ENCODE measurements around the gene ZCCHC7.

- TF ChIP-seq HDAC6 (IDR thresholded peaks at IDR 0.05; ENCODE audit: low read depth, low read length): no peak
- TF ChIP-seq POLR2A (IDR thresholded peaks at IDR 0.05; ENCODE audit: control extremely low read depth in 1 of 2, low read depth in 2 of 2, low read length in 2 of 2): no peak
- no peak for TF ChIP-seq CTCF (IDR thresholded peaks at IDR 0.05; ENCODE audit: control extremely low read depth in 1 of 3, insufficient read depth in 1 of 3, low read depth in 1 of 3, low read length in 3 of 3)
- no peak for TF ChIP-seq EZH2 (IDR thresholded peaks at IDR 0.05; ENCODE audit: low read depth, low read length, severe bottlenecking)
- no peak for TF ChIP-seq POLR2AphosphoS5 (IDR thresholded peaks at IDR 0.05; ENCODE audit: low read depth, low read length)
- no peak for TF ChIP-seq SP2 (IDR thresholded peaks at IDR 0.05; ENCODE audit: low read length)
- no peak for TF ChIP-seq TAF7 (optimal IDR thresholded peaks at IDR 0.05; ENCODE audit: borderline replicate concordance, low read depth, low read length)
- no peak for TF ChIP-seq SIN3A (conservative IDR thresholded peaks at IDR 0.05 in 1 of 2, IDR thresholded peaks at IDR 0.05 in 1 of 2; ENCODE audit: low read depth in 1 of 2, low read length in 2 of 2)
- TF ChIP-seq, protein P1, sequence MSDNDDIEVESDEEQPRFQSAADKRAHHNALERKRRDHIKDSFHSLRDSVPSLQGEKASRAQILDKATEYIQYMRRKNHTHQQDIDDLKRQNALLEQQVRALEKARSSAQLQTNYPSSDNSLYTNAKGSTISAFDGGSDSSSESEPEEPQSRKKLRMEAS (IDR thresholded peaks at IDR 0.05): no peak
- TF ChIP-seq CHD2 (IDR thresholded peaks at IDR 0.05; ENCODE audit: low read length): no peak
- TF ChIP-seq RFX5 (IDR thresholded peaks at IDR 0.05; ENCODE audit: borderline replicate concordance, low read depth, low read length): no peak
Observed at GRCh38 chr9:37395663-37396062, 275.3 kb downstream of the ZCCHC7 start.
